Measurements from ENCODE around the gene SLC44A3. TPM values are rescaled to one million over a fixed set of nuclear protein-coding genes. Genes with fewer than 3 reads are reported as not detected.

Gene SLC44A3
- total RNA-seq, 2 experiments from 2014 or later, result not detected

DNA sequence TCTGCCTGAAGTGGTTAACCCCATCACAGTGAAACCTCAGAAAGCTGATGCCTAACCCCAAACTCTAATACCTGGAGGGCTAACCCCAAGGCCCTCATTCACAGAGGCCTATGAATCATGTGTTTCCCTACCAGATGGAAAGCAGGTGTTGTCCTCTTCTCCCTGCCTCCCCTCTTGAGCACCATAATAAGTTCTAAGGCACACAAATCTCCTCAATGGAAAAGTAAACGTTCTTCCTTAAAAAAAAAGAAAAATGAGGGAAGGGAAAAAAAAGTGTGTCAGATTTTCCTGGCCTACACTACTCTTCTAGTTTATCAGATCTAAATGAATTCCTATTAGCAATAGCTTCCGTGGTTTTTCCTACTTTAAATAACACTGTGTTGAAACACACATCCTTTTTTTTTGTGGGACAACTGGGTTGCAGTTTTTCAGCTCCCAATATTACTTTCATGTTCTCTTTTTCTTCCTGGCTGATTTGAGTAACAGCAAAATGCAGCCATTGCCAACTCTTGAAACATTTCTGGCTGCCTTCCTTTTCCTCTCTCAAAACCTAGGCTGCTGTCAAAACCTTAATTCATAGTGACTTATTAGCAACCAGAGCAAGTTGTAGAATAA lies 43.2 kb downstream of the SLC44A3 start:
- H3K9me3 Mint-ChIP-seq (ENCODE audit: insufficient read depth), result no peaks in the 10 kb centered on the region
- CTCF ChIA-PET, result interaction anchor here (0.6 to 2.8 kb wide), 4 partner anchors 9 to 178 kb away, joined by 3 to 21 read pairs (median 4); no protein-coding TSS in a partner anchor

GRCh38 chr1:94863919-94864318 lies 43.8 kb downstream of the SLC44A3 start:
- no peaks in the 10 kb centered on the region for H3K36me3 Mint-ChIP-seq (ENCODE audit: low read depth)
- H3K27me3 Mint-ChIP-seq (ENCODE audit: low read depth), result peaks cover 28% of the 10 kb centered on the region
- ChIA-PET CTCF (interaction anchor here (0.6 to 2.8 kb wide), 4 partner anchors 9 to 178 kb away, joined by 3 to 21 read pairs (median 4); no protein-coding TSS in a partner anchor), POLR2A (interaction anchor here (0.6 kb wide), 1 partner anchor 107 kb away, joined by 4 read pairs; no protein-coding TSS in a partner anchor)
- ATAC-seq (no peak), DNase-seq (no peak)
- no peaks in the 10 kb centered on the region for H3K4me1 Mint-ChIP-seq (ENCODE audit: low read depth)
- H3K27ac Mint-ChIP-seq, result no peak overlapping the region
- no peak overlapping the region for H3K4me3 Mint-ChIP-seq
- H3K9me3 Mint-ChIP-seq (ENCODE audit: insufficient read depth), result no peaks in the 10 kb centered on the region

More for the DNA sequence above, 43.2 kb downstream of the SLC44A3 start:
- Mint-ChIP-seq H3K36me3 (ENCODE audit: low read depth) (no peaks in the 10 kb centered on the region), H3K27ac (no peak overlapping the region), H3K4me1 (ENCODE audit: low read depth) (no peaks in the 10 kb centered on the region), H3K27me3 (ENCODE audit: low read depth) (peaks cover 28% of the 10 kb centered on the region), H3K4me3 (no peak overlapping the region)
- DNase-seq (no peak), ATAC-seq (no peak)
- POLR2A ChIA-PET, result interaction anchor here (0.6 kb wide), 1 partner anchor 108 kb away, joined by 4 read pairs; no protein-coding TSS in a partner anchor

GRCh38 chr1:94864821-94865220 lies 44.7 kb downstream of the SLC44A3 start:
- POLR2A ChIA-PET, result no interaction called here
- no peak for ATAC-seq
- no peak for DNase-seq

DNA sequence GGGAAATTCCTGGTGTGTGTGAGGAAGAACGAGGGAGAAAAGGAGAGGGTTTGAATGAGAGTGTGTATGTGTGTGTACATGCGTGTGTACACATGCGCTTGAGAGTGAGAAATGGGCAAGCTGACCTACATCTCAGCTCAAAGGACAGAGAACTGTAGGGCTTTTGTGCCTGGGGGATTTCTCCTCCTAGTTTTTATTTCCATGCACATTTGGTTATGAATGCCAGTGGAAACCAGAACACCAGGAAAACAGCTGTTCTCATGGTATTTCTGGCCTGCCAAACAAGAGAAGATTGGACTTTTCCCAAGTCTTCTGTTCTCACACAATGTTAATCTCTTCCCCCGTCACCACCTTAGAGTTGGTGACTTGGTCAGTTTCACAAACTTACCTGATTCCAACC lies 45.2 kb downstream of the SLC44A3 start:
- H3K27ac Mint-ChIP-seq, result no peak overlapping the region
- no peaks in the 10 kb centered on the region for H3K4me1 Mint-ChIP-seq (ENCODE audit: low read depth)
- no peak overlapping the region for H3K4me3 Mint-ChIP-seq
- H3K9me3 Mint-ChIP-seq (ENCODE audit: insufficient read depth), result no peaks in the 10 kb centered on the region
- H3K36me3 Mint-ChIP-seq (ENCODE audit: low read depth), result no peaks in the 10 kb centered on the region
- no peak for DNase-seq
- POLR2A ChIA-PET, result no interaction called here
- ATAC-seq, result no peak
- H3K27me3 Mint-ChIP-seq (ENCODE audit: low read depth), result peaks cover 21% of the 10 kb centered on the region
- CTCF ChIA-PET, result interaction anchor here (1.2 to 1.6 kb wide), 2 partner anchors 9 to 11 kb away, joined by 4 to 7 read pairs; no protein-coding TSS in a partner anchor

More at GRCh38 chr1:94864821-94865220, 44.7 kb downstream of the SLC44A3 start:
- no peaks in the 10 kb centered on the region for H3K9me3 Mint-ChIP-seq (ENCODE audit: insufficient read depth)
- H3K27me3 Mint-ChIP-seq (ENCODE audit: low read depth), result peaks cover 24% of the 10 kb centered on the region
- CTCF ChIA-PET, result interaction anchor here (1.2 to 2.8 kb wide), 3 partner anchors 10 to 177 kb away, joined by 4 to 21 read pairs (median 7); no protein-coding TSS in a partner anchor
- H3K27ac Mint-ChIP-seq, result no peak overlapping the region
- H3K4me3 Mint-ChIP-seq, result no peak overlapping the region
- H3K36me3 Mint-ChIP-seq (ENCODE audit: low read depth), result no peaks in the 10 kb centered on the region
- H3K4me1 Mint-ChIP-seq (ENCODE audit: low read depth), result no peaks in the 10 kb centered on the region

GRCh38 chr1:94866164-94866807 lies 46.1 kb downstream of the SLC44A3 start:
- no peaks in the 10 kb centered on the region for H3K4me1 Mint-ChIP-seq (ENCODE audit: low read depth)
- H3K27me3 Mint-ChIP-seq (ENCODE audit: low read depth), result peaks cover 15% of the 10 kb centered on the region
- ChIA-PET CTCF (interaction anchor here (1.2 to 1.6 kb wide), 2 partner anchors 10 to 12 kb away, joined by 4 to 7 read pairs; no protein-coding TSS in a partner anchor), POLR2A (no interaction called here)
- no peak for ATAC-seq
- H3K9me3 Mint-ChIP-seq (ENCODE audit: insufficient read depth), result no peaks in the 10 kb centered on the region
- no peaks in the 10 kb centered on the region for H3K36me3 Mint-ChIP-seq (ENCODE audit: low read depth)
- no peak overlapping the region for H3K4me3 Mint-ChIP-seq
- no peak overlapping the region for H3K27ac Mint-ChIP-seq
- no peak for DNase-seq

DNA sequence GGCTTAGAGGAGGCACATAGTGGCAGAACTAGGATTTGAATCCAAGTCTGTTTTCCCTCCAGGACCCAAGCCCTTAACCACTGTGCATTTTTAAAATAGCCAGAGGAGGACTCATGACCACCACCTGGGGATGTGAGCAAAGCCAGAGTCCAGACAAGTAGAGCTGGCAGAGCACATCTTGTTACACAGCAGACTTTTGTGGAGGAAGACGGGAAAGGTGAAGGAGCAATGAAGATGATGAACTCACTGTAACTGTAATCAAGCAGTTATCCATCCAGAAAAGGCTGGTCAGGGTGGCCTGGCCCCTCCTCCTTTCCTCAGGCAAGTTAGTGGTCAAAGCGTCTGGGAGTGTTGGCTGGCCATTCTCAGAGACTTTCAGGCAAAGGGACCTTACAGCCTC lies 50.9 kb downstream of the SLC44A3 start:
- no peak for ATAC-seq
- H3K36me3 Mint-ChIP-seq (ENCODE audit: low read depth), result no peaks in the 10 kb centered on the region
- H3K9me3 Mint-ChIP-seq (ENCODE audit: insufficient read depth), result no peaks in the 10 kb centered on the region
- no peak overlapping the region for H3K4me3 Mint-ChIP-seq
- ChIA-PET CTCF (interaction anchor here (0.8 kb wide), 1 partner anchor 172 kb away, joined by 3 read pairs; no protein-coding TSS in a partner anchor), POLR2A (no interaction called here)
- H3K27me3 Mint-ChIP-seq (ENCODE audit: low read depth), result peaks cover 9% of the 10 kb centered on the region
- H3K27ac Mint-ChIP-seq, result no peak overlapping the region
- peaks cover 7% of the 10 kb centered on the region for H3K4me1 Mint-ChIP-seq (ENCODE audit: low read depth)
- DNase-seq, result no peak

- ChIA-PET POLR2A (no interaction called here), CTCF (interaction anchor here (0.9 to 2.6 kb wide), 4 partner anchors 9 to 170 kb away, joined by 3 to 18 read pairs (median 7); no protein-coding TSS in a partner anchor)
- Mint-ChIP-seq H3K4me3 (no peak overlapping the region), H3K9me3 (ENCODE audit: insufficient read depth) (no peaks in the 10 kb centered on the region), H3K27ac (no peak overlapping the region), H3K36me3 (ENCODE audit: low read depth) (no peaks in the 10 kb centered on the region), H3K27me3 (ENCODE audit: low read depth) (peaks cover 3% of the 10 kb centered on the region), H3K4me1 (ENCODE audit: low read depth) (peaks cover 11% of the 10 kb centered on the region)
- DNase-seq, result no peak
- ATAC-seq, result no peak
Observed at GRCh38 chr1:94872771-94873495, 52.8 kb downstream of the SLC44A3 start.

DNA sequence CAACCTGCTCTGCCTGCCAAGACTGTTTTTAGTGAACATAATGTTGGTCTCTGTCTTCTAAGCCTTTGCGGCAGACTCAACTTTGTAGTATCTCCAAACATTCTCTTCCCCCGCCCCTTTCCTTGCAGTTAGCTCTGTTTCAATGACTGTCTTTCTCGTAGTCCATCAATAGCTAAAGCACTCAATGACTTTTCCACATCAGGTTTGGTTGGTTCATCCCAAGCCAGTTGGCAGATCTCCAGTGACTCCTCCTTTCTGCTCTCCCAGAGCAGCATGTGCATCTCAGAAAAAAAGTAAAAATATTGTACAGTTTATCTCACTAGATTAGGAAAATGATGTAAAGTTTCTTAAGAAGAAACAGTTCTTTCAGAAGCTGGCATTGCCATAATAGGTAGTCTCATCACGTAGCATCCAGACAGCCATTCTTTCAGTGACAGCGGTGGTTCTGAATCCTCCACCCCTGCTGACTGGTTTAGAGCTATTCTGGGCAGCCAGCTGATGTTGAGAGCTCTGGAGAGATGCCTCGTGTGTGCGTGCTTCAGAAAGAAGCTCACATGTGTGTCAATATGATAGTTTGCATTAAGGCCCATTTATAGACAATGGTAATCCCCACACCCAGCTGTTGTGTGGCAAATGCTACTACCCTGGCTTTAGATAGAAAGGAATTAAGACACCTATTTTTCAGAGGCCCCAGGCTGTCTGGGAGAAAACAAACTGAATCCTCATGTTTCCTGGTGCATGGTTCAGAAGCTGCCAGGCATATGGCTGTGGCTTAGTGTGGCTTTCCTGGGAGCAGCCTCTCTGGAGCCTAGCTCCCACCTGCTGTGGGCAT lies 53.6 kb downstream of the SLC44A3 start:
- ChIA-PET POLR2A (no interaction called here), CTCF (interaction anchor here (0.6 to 2.6 kb wide), 3 partner anchors 10 to 170 kb away, joined by 3 to 18 read pairs (median 8); no protein-coding TSS in a partner anchor)
- Mint-ChIP-seq H3K4me3 (no peak overlapping the region), H3K9me3 (ENCODE audit: insufficient read depth) (no peaks in the 10 kb centered on the region), H3K36me3 (ENCODE audit: low read depth) (no peaks in the 10 kb centered on the region), H3K27ac (no peak overlapping the region), H3K27me3 (ENCODE audit: low read depth) (peaks cover 3% of the 10 kb centered on the region), H3K4me1 (ENCODE audit: low read depth) (peaks cover 11% of the 10 kb centered on the region)
- ATAC-seq (no peak), DNase-seq (no peak)

GRCh38 chr1:94874423-94874822 lies 54.3 kb downstream of the SLC44A3 start:
- POLR2A ChIA-PET, result no interaction called here
- Mint-ChIP-seq H3K27ac (no peak overlapping the region), H3K36me3 (ENCODE audit: low read depth) (no peaks in the 10 kb centered on the region), H3K9me3 (ENCODE audit: insufficient read depth) (no peaks in the 10 kb centered on the region), H3K4me1 (ENCODE audit: low read depth) (peaks cover 11% of the 10 kb centered on the region), H3K27me3 (ENCODE audit: low read depth) (peaks cover 3% of the 10 kb centered on the region), H3K4me3 (no peak overlapping the region)
- CTCF ChIA-PET, result interaction anchor here (2.5 to 2.6 kb wide), 2 partner anchors 20 to 169 kb away, joined by 8 to 18 read pairs; no protein-coding TSS in a partner anchor
- ATAC-seq, result no peak
- DNase-seq, result no peak

DNA sequence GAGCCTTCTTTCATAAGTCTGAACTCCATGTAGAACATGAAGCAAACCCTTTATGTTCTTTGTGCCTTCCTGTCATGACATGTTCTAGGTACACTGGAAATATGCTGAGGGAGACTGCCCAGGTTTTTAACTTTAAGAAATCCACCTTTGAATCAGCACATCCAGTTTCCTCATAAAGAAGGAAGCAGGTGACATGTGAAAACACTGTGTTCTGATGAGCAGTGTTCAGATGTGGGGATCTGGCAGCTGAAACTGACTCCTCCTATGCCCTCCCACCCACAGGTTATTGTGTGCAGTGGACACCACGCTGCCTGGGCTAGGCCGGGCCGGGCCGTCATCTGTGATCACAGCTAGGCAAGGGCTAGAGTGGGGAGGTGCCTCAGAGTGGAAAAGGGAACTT lies 55.6 kb downstream of the SLC44A3 start:
- no peak for ATAC-seq
- ChIA-PET CTCF (interaction anchor here (1.7 to 2.6 kb wide), 2 partner anchors 21 to 22 kb away, joined by 4 to 18 read pairs; no protein-coding TSS in a partner anchor), POLR2A (no interaction called here)
- Mint-ChIP-seq H3K36me3 (ENCODE audit: low read depth) (no peaks in the 10 kb centered on the region), H3K27ac (no peak overlapping the region), H3K4me1 (ENCODE audit: low read depth) (peaks cover 11% of the 10 kb centered on the region), H3K27me3 (ENCODE audit: low read depth) (no peaks in the 10 kb centered on the region), H3K9me3 (ENCODE audit: insufficient read depth) (no peaks in the 10 kb centered on the region), H3K4me3 (no peak overlapping the region)
- DNase-seq, result no peak

GRCh38 chr1:94876362-94876761 lies 56.2 kb downstream of the SLC44A3 start:
- Mint-ChIP-seq H3K36me3 (ENCODE audit: low read depth) (no peaks in the 10 kb centered on the region), H3K27ac (no peak overlapping the region), H3K4me1 (ENCODE audit: low read depth) (peaks cover 11% of the 10 kb centered on the region), H3K9me3 (ENCODE audit: insufficient read depth) (no peaks in the 10 kb centered on the region), H3K27me3 (ENCODE audit: low read depth) (no peaks in the 10 kb centered on the region), H3K4me3 (no peak overlapping the region)
- no peak for ATAC-seq
- ChIA-PET CTCF (interaction anchor here (1.7 kb wide), 1 partner anchor 22 kb away, joined by 4 read pairs; no protein-coding TSS in a partner anchor), POLR2A (no interaction called here)
- no peak for DNase-seq
